GM12878 (cell line): Measurements from ENCODE around the gene RRM2. TPM values are rescaled to one million over a fixed set of nuclear protein-coding genes. Genes with fewer than 3 reads are reported as not detected.

ENCODE experiments used
- BACH1 ChIP-seq: fragments of 450-650 bp; IDR thresholded peaks from 2 replicates; pipeline ENCODE4 v1.6.1; 2017; ENCODE audit warnings: mild to moderate bottlenecking, borderline replicate concordance
- BCL3 ChIP-seq: IDR thresholded peaks from 2 replicates; pipeline ENCODE4 v1.6.1; 2011; ENCODE audit warnings: borderline replicate concordance, low read depth, mild to moderate bottlenecking, moderate library complexity, low read length; ENCODE audit not compliant: insufficient read depth, poor library complexity, severe bottlenecking
- BCLAF1 ChIP-seq: fragments of 450-650 bp; IDR thresholded peaks from 2 replicates; pipeline ENCODE4 v1.6.1; 2017; ENCODE audit warnings: antibody characterized with exemption, mild to moderate bottlenecking, moderate library complexity
- CEBPB ChIP-seq, 2 experiments: fragments of 150-350 bp in 1 of 2; IDR thresholded peaks; 2 replicates each; pipeline ENCODE4 v1.6.1; 2012 to 2014; ENCODE audit warnings: low read depth in 2 of 2, low read length in 2 of 2, borderline replicate concordance in 1 of 2, inconsistent platforms in 1 of 2
- FOXK2 ChIP-seq: fragments of 450-650 bp; IDR thresholded peaks from 2 replicates; pipeline ENCODE4 v1.6.1; 2017; ENCODE audit warnings: mild to moderate bottlenecking, moderate library complexity
- JUNB ChIP-seq: IDR thresholded peaks from 2 replicates; pipeline ENCODE4 v1.6.1; 2016; ENCODE audit warnings: antibody characterized with exemption, mild to moderate bottlenecking
- KDM1A ChIP-seq: fragments of 200-600 bp; sonication (generic); IDR thresholded peaks from 2 replicates; pipeline ENCODE4 v1.6.1; 2016; ENCODE audit warnings: borderline replicate concordance
- MAX ChIP-seq: IDR thresholded peaks from 2 replicates; pipeline ENCODE4 v1.6.1; 2012; ENCODE audit warnings: low read depth, low read length, improper control_type of control experiment
- MTA3 ChIP-seq: IDR thresholded peaks from 2 replicates; pipeline ENCODE4 v1.6.1; 2012; ENCODE audit warnings: low read length, inconsistent platforms, borderline replicate concordance
- NR2C2 ChIP-seq: IDR thresholded peaks from 2 replicates; pipeline ENCODE4 v1.6.1; 2011; ENCODE audit warnings: borderline replicate concordance, low read depth; ENCODE audit not compliant: control insufficient read depth, insufficient read length
- PAX5 ChIP-seq: IDR thresholded peaks from 2 replicates; pipeline ENCODE4 v1.6.1; 2011; ENCODE audit warnings: low read depth, low read length, borderline replicate concordance
- RBBP5 ChIP-seq: fragments of 200-600 bp; sonication (generic); conservative IDR thresholded peaks from 2 replicates; pipeline ENCODE4 v1.6.1; 2016
- SMC3 ChIP-seq: IDR thresholded peaks from 2 replicates; pipeline ENCODE4 v1.6.1; 2011; ENCODE audit warnings: low read length, improper control_type of control experiment, borderline replicate concordance
- SUZ12 ChIP-seq: fragments of 200-600 bp; sonication (generic); IDR thresholded peaks from one replicate; pipeline ENCODE4 v1.6.1; 2018; ENCODE audit warnings: antibody characterized with exemption, mild to moderate bottlenecking; ENCODE audit not compliant: unreplicated experiment
- YY1 ChIP-seq: IDR thresholded peaks from 2 replicates; pipeline ENCODE4 v1.6.1; 2011; ENCODE audit warnings: low read depth, mild to moderate bottlenecking, low read length
- ZBTB11 ChIP-seq: fragments of 450-650 bp; formaldehyde crosslinking; IDR thresholded peaks from 2 replicates; pipeline ENCODE4 v1.5.0; 2022; ENCODE audit warnings: mild to moderate bottlenecking, missing genetic modification characterization
- ZBTB4 ChIP-seq: fragments of 450-650 bp; formaldehyde crosslinking; IDR thresholded peaks from 2 replicates; pipeline ENCODE4 v1.4.0; 2022; ENCODE audit warnings: mild to moderate bottlenecking, moderate library complexity
- ZNF207 ChIP-seq: fragments of 450-650 bp; IDR thresholded peaks from 2 replicates; pipeline ENCODE4 v1.6.1; 2014; ENCODE audit warnings: antibody characterized with exemption, mild to moderate bottlenecking, borderline replicate concordance
- polyA plus RNA-seq, 11 experiments: library from polyadenylated mRNA; depleted of rRNA in 4 of 11; unstranded in 6 of 11; stranded (reverse) in 5 of 11; fragments of >200 nt; fragmentation: Nextera tagmentation in 4 of 11; fragmentation: Illumina TruSeq in 1 of 11; extraction: Ambion mirVana in 4 of 11; extraction: Trizol in 1 of 11; gene quantifications; 1 replicate in 1 of 11; 2 replicates in 10 of 11; pipeline versions ENCODE4 v1.2.1 to v1.2.3, GENCODE V29; 2011 to 2016; ENCODE audit warnings: inconsistent platforms in 2 of 11, missing spikeins in 2 of 11, low read depth in 1 of 11
- total RNA-seq, 4 experiments: library from RNA; depleted of rRNA in 3 of 4; stranded (reverse); fragments of >200 nt in 3 of 4; fragmentation: Illumina TruSeq in 1 of 4; extraction: Trizol in 1 of 4; gene quantifications; 2 replicates each; pipeline versions ENCODE4 v1.2.1 to v1.2.3, GENCODE V29; 2013 to 2021

The RRM2 gene
- total and polyA plus RNA-seq, 10 of the 15 experiments (the other 5 are each of a cell fraction or from before 2014, with no cell fraction given): 54.4 to 771 (median 159) TPM

- TF ChIP-seq BCLAF1: 0 out of 2 replicates have a peak, but pooled peaks have one; percentile 31
- no peak for TF ChIP-seq ZBTB11 (CRISPR knock-in tag)
- TF ChIP-seq MAX: peak; percentile 78
- no peak for TF ChIP-seq NR2C2
- TF ChIP-seq PAX5: 0 out of 2 replicates have a peak, but pooled peaks have one; percentile 7
- TF ChIP-seq YY1: no peak
- no peak for TF ChIP-seq RBBP5
- peak; percentile 72; the same call in 1 of the 2 replicates for TF ChIP-seq BACH1
- TF ChIP-seq ZBTB4: 0 out of 2 replicates have a peak, but pooled peaks have one; percentile 45
- TF ChIP-seq SUZ12: no peak
- peak; percentile 22; the same call in 1 of the 2 replicates for TF ChIP-seq FOXK2
- TF ChIP-seq KDM1A: no peak
- TF ChIP-seq CEBPB (IDR thresholded peaks at IDR 0.05; ENCODE audit: borderline replicate concordance in 1 of 2, low read depth in 2 of 2, low read length in 2 of 2): no peak
- TF ChIP-seq JUNB: no peak
- TF ChIP-seq BCL3: peak; percentile 44
- TF ChIP-seq SMC3: no peak
- peak; percentile 87 for TF ChIP-seq ZNF207
- no peak; the same call in 1 of the 2 replicates for TF ChIP-seq MTA3
These were observed 2.2 kb upstream of the RRM2 start (continued) for GRCh38 chr2:10120158-10120876.
